Peyer's patch (tissue), 4 donors: Measurements from ENCODE around the gene DCAF6.

ENCODE experiments used
- POLR2A ChIP-seq, 2 donors: fragments of 450-650 bp; IDR thresholded peaks; one replicate each; pipeline ENCODE4 v1.5.1; 2017; ENCODE audit warnings: antibody characterized with exemption in 2 of 2, mild to moderate bottlenecking in 2 of 2, moderate library complexity in 2 of 2
- TF ChIP-seq, protein P1 (sequence below), 6 experiments: fragments of 450-650 bp in 4 of 6; fragments of 200-600 bp in 2 of 6; sonication (generic) in 1 of 6; IDR thresholded peaks; one replicate each; pipeline ENCODE4 v1.5.1; 2017 to 2019; ENCODE audit warnings: antibody characterized with exemption in 6 of 6, mild to moderate bottlenecking in 3 of 6, moderate library complexity in 1 of 6

DNA sequence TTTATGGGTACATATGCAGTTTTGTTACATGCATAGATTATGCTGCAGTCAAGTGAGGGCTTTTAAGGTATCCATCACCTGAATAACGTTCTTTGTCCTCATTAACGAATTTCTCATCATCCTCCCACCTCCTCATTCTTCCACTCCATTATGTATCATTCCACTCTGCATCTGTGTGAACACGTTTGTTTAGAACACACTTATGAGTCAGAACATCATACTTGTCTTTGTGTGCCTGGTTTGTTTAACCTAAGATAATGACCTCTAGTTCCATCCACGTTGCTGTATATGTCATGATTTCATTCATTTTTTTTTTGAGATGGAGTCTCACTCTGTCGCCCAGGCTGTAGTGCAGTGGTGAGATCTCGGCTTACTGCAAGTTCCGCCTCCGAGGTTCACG is 7.1 kb downstream of the DCAF6 start:
- TF ChIP-seq, protein P1, sequence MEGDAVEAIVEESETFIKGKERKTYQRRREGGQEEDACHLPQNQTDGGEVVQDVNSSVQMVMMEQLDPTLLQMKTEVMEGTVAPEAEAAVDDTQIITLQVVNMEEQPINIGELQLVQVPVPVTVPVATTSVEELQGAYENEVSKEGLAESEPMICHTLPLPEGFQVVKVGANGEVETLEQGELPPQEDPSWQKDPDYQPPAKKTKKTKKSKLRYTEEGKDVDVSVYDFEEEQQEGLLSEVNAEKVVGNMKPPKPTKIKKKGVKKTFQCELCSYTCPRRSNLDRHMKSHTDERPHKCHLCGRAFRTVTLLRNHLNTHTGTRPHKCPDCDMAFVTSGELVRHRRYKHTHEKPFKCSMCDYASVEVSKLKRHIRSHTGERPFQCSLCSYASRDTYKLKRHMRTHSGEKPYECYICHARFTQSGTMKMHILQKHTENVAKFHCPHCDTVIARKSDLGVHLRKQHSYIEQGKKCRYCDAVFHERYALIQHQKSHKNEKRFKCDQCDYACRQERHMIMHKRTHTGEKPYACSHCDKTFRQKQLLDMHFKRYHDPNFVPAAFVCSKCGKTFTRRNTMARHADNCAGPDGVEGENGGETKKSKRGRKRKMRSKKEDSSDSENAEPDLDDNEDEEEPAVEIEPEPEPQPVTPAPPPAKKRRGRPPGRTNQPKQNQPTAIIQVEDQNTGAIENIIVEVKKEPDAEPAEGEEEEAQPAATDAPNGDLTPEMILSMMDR (IDR thresholded peaks at IDR 0.05): no peak
- no peak for TF ChIP-seq POLR2A (IDR thresholded peaks at IDR 0.05)
